Bronchial epithelial cell (primary cell): Measurements from ENCODE around the gene MAFF. TPM values are rescaled to one million over a fixed set of nuclear protein-coding genes. Genes with fewer than 3 reads are reported as not detected.

Experiments used
- DNase-seq: peaks from one replicate; pipeline ENCODE4 v3.0.0-alpha.2; 2010; ENCODE audit warnings: low read depth
- FAIRE-seq: peaks from 2 replicates; lab custom pipeline; 2011; peaks lifted over from hg19 to GRCh38; lab: Jason Lieb, UNC
- H3K27me3 ChIP-seq: 2 replicates; pipeline ENCODE4 v1.5.1; 2011; ENCODE audit warnings: low read length; ENCODE audit not compliant: control insufficient read depth, insufficient read depth
- H3K36me3 ChIP-seq: 2 replicates; pipeline ENCODE4 v1.5.1; 2011; ENCODE audit warnings: low read length; ENCODE audit not compliant: control insufficient read depth, insufficient read depth
- H3K4me3 ChIP-seq: 2 replicates; pipeline ENCODE4 v1.5.1; 2011; ENCODE audit warnings: mild to moderate bottlenecking, low read depth, low read length, control low read depth
- CTCF ChIP-seq: IDR thresholded peaks from 2 replicates; pipeline ENCODE4 v1.5.1; 2011; ENCODE audit warnings: mild to moderate bottlenecking, moderate library complexity, low read length, control low read depth, inconsistent platforms; ENCODE audit not compliant: insufficient read depth, severe bottlenecking
- total RNA-seq: library from RNA; depleted of rRNA; stranded (reverse); fragments of >200 nt; gene quantifications from 2 replicates; pipeline ENCODE4 v1.2.1, GENCODE V29; 2014

The MAFF gene
- total RNA-seq, 1 donor from 2014 or later: 25.0 TPM

GRCh38 chr22:38240734-38241252, 39.0 kb downstream of the MAFF start:
- Histone ChIP-seq H3K36me3 (peaks cover 4% of the 10 kb centered on the region), H3K27me3 (no peaks in the 10 kb centered on the region), H3K4me3 (no peak overlapping the region)
- FAIRE-seq: no peak
- peak; percentile 88 for DNase-seq
- no peak for TF ChIP-seq CTCF

- no peaks in the 10 kb centered on the region for H3K27me3 ChIP-seq
- FAIRE-seq (no peak), DNase-seq (peak; percentile 65)
- H3K4me3 ChIP-seq: no peak overlapping the region
- H3K36me3 ChIP-seq: peaks cover 10% of the 10 kb centered on the region
- no peak for TF ChIP-seq CTCF
Measured at GRCh38 chr22:38243007-38243765, 41.4 kb downstream of the MAFF start.

- Histone ChIP-seq H3K4me3 (no peak overlapping the region), H3K36me3 (peaks cover 10% of the 10 kb centered on the region), H3K27me3 (no peaks in the 10 kb centered on the region)
- DNase-seq: peak; percentile 66
- TF ChIP-seq CTCF: no peak
- no peak for FAIRE-seq
Measured at GRCh38 chr22:38244106-38244505, 42.3 kb downstream of the MAFF start.

- H3K27me3 ChIP-seq: no peaks in the 10 kb centered on the region
- FAIRE-seq: no peak
- no peak overlapping the region for H3K4me3 ChIP-seq
- peaks cover 13% of the 10 kb centered on the region for H3K36me3 ChIP-seq
- DNase-seq: no peak
- no peak for TF ChIP-seq CTCF
Measured at GRCh38 chr22:38246046-38246658, 44.4 kb downstream of the MAFF start.

GRCh38 chr22:38246692-38247091, 44.9 kb downstream of the MAFF start:
- Histone ChIP-seq H3K4me3 (no peak overlapping the region), H3K27me3 (no peaks in the 10 kb centered on the region), H3K36me3 (peaks cover 15% of the 10 kb centered on the region)
- no peak for TF ChIP-seq CTCF
- DNase-seq (no peak), FAIRE-seq (no peak)
